IMR-90 (cell line): ENCODE data around the gene S100A2. TPM values are rescaled to one million over a fixed set of nuclear protein-coding genes. Genes with fewer than 3 reads are reported as not detected.

Experiments
- ATAC-seq: fragments of 200-7000 bp; cut with Tn5 transposase; 2 replicates; pipeline ENCODE4 v1.9.1; 2020; ENCODE audit warnings: low read depth, mild to moderate bottlenecking, moderate library complexity
- BruUV-seq: library from RNA; stranded (reverse); fragments of 400-500 nt; replicated peaks from 2 replicates; lab custom pipeline; 2021; lab: Mats Ljungman, UMichigan
- CTCF ChIA-PET: fragments of 300-600 bp; formaldehyde crosslinking; extraction: SDS; loops from one replicate; lab custom pipeline; 2021; ENCODE audit warnings: antibody characterized with exemption; lab: Yijun Ruan, JAX
- POLR2A ChIA-PET: fragments of 300-600 bp; sonication (Branson Sonifier 250); formaldehyde crosslinking; loops from one replicate; lab custom pipeline; 2022; ENCODE audit warnings: antibody characterized with exemption; ENCODE audit not compliant: unreplicated experiment; lab: Charles Lee
- DNase-seq: peaks from one replicate; pipeline ENCODE4 v3.0.0; 2013
- H2AFZ ChIP-seq: replicated peaks from 2 replicates; pipeline ENCODE3; 2013; ENCODE audit warnings: low read length, mild to moderate bottlenecking; ENCODE audit not compliant: poor library complexity
- H2AK5ac ChIP-seq: 2 replicates; pipeline ENCODE4 v1.6.1; 2013; ENCODE audit warnings: low read depth, low read length, inconsistent platforms
- H2AK9ac ChIP-seq: replicated peaks from 2 replicates; pipeline ENCODE3; 2013; ENCODE audit warnings: mild to moderate bottlenecking, low read depth, low read length, moderate library complexity; ENCODE audit not compliant: poor library complexity
- H2BK120ac ChIP-seq: 2 replicates; pipeline ENCODE4 v1.6.1; 2013; ENCODE audit warnings: low read depth, low read length, inconsistent platforms
- H2BK15ac ChIP-seq: 3 replicates; pipeline ENCODE4 v1.6.1; 2013; ENCODE audit warnings: low read depth, low read length, inconsistent platforms
- H2BK20ac ChIP-seq: 2 replicates; pipeline ENCODE4 v1.6.1; 2013; ENCODE audit warnings: low read depth, mild to moderate bottlenecking, inconsistent platforms, low read length, moderate library complexity
- H2BK5ac ChIP-seq: 2 replicates; pipeline ENCODE4 v1.6.1; 2013; ENCODE audit warnings: mild to moderate bottlenecking, low read depth, low read length, inconsistent platforms; ENCODE audit not compliant: poor library complexity, severe bottlenecking
- H3K14ac ChIP-seq: replicated peaks from 2 replicates; pipeline ENCODE4 v1.6.1; 2013; ENCODE audit warnings: low read depth, low read length, inconsistent platforms
- H3K18ac ChIP-seq: 2 replicates; pipeline ENCODE4 v1.6.1; 2013; ENCODE audit warnings: low read depth, low read length, control low read depth
- H3K23ac ChIP-seq: 2 replicates; pipeline ENCODE4 v1.6.1; 2013; ENCODE audit warnings: low read depth, low read length, inconsistent platforms
- H3K27ac ChIP-seq: 2 replicates; pipeline ENCODE4 v1.5.1; 2013; ENCODE audit warnings: mild to moderate bottlenecking, control low read depth, low read length; ENCODE audit not compliant: insufficient read depth
- H3K27me3 ChIP-seq: 2 replicates; pipeline ENCODE4 v1.6.1; 2013; ENCODE audit warnings: low read length; ENCODE audit not compliant: control insufficient read depth, insufficient read depth
- H3K36me3 ChIP-seq: 2 replicates; pipeline ENCODE4 v1.6.1; 2013; ENCODE audit warnings: low read length, mixed read lengths; ENCODE audit not compliant: control insufficient read depth, insufficient read depth
- H3K4ac ChIP-seq: 2 replicates; pipeline ENCODE4 v1.6.1; 2013; ENCODE audit warnings: low read depth, low read length, inconsistent platforms
- H3K4me1 ChIP-seq: 2 replicates; pipeline ENCODE4 v1.6.1; 2013; ENCODE audit warnings: low read length, mixed read lengths; ENCODE audit not compliant: control insufficient read depth, insufficient read depth
- H3K4me2 ChIP-seq: 2 replicates; pipeline ENCODE4 v1.6.1; 2013; ENCODE audit warnings: low read depth, mild to moderate bottlenecking, control low read depth, low read length, moderate library complexity
- H3K4me3 ChIP-seq: 2 replicates; pipeline ENCODE4 v1.5.1; 2013; ENCODE audit warnings: low read depth, mild to moderate bottlenecking, control low read depth, low read length, moderate library complexity; ENCODE audit not compliant: insufficient read depth
- H3K56ac ChIP-seq: 2 replicates; pipeline ENCODE4 v1.6.1; 2013; ENCODE audit warnings: low read length, inconsistent platforms; ENCODE audit not compliant: insufficient read depth; ENCODE audit errors: extremely low read depth
- H3K79me1 ChIP-seq, 2 experiments: 2 replicates each; pipeline ENCODE4 v1.6.1; 2013; ENCODE audit warnings: low read length in 2 of 2, inconsistent platforms in 1 of 2, low read depth in 1 of 2
- H3K9ac ChIP-seq: 2 replicates; pipeline ENCODE4 v1.6.1; 2013; ENCODE audit warnings: low read depth, low read length, control low read depth
- H3K9me1 ChIP-seq: 2 replicates; pipeline ENCODE4 v1.6.1; 2013; ENCODE audit warnings: low read length, inconsistent platforms; ENCODE audit not compliant: insufficient read depth
- H3K9me3 ChIP-seq: 2 replicates; pipeline ENCODE4 v1.6.1; 2013; ENCODE audit warnings: low read length; ENCODE audit not compliant: control insufficient read depth, insufficient read depth
- H4K20me1 ChIP-seq: 2 replicates; pipeline ENCODE4 v1.6.1; 2013; ENCODE audit warnings: low read length, inconsistent platforms; ENCODE audit not compliant: insufficient read depth
- H4K5ac ChIP-seq: 2 replicates; pipeline ENCODE4 v1.6.1; 2013; ENCODE audit warnings: mild to moderate bottlenecking, low read depth, low read length, control low read depth
- H4K8ac ChIP-seq, 2 experiments: 2 replicates each; pipeline ENCODE4 v1.6.1; 2013; ENCODE audit warnings: low read depth in 2 of 2, low read length in 2 of 2, control low read depth in 1 of 2, inconsistent platforms in 1 of 2
- H4K91ac ChIP-seq: 2 replicates; pipeline ENCODE4 v1.6.1; 2013; ENCODE audit warnings: low read depth, low read length, inconsistent platforms; ENCODE audit not compliant: insufficient read depth
- BHLHE40 ChIP-seq: fragments of 150-350 bp; IDR thresholded peaks from 2 replicates; pipeline ENCODE4 v1.6.1; 2016; ENCODE audit warnings: mild to moderate bottlenecking, low read depth, low read length
- CEBPB ChIP-seq: IDR thresholded peaks from 2 replicates; pipeline ENCODE4 v1.6.1; 2012; ENCODE audit warnings: low read depth, low read length, improper control_type of control experiment
- CHD1 ChIP-seq: IDR thresholded peaks from 2 replicates; pipeline ENCODE4 v1.6.1; 2012; ENCODE audit warnings: low read depth, low read length, improper control_type of control experiment
- CTCF ChIP-seq: conservative IDR thresholded peaks from 2 replicates; pipeline ENCODE4 v1.5.1; 2012; ENCODE audit warnings: mild to moderate bottlenecking, low read depth, low read length, improper control_type of control experiment
- FOS ChIP-seq: fragments of 150-350 bp; IDR thresholded peaks from 2 replicates; pipeline ENCODE4 v1.6.1; 2016; ENCODE audit warnings: low read depth, low read length
- MAFK ChIP-seq: IDR thresholded peaks from 2 replicates; pipeline ENCODE4 v1.6.1; 2012; ENCODE audit warnings: low read depth, low read length, improper control_type of control experiment
- MAZ ChIP-seq: IDR thresholded peaks from 2 replicates; pipeline ENCODE4 v1.6.1; 2012; ENCODE audit warnings: low read depth, mild to moderate bottlenecking, low read length, improper control_type of control experiment, moderate library complexity, borderline replicate concordance
- MXI1 ChIP-seq: IDR thresholded peaks from 2 replicates; pipeline ENCODE4 v1.6.1; 2012; ENCODE audit warnings: low read depth, mild to moderate bottlenecking, low read length, moderate library complexity, borderline replicate concordance
- NFE2L2 ChIP-seq: fragments of 150-350 bp; IDR thresholded peaks from 2 replicates; pipeline ENCODE4 v1.6.1; 2016; ENCODE audit warnings: low read depth, mild to moderate bottlenecking, low read length
- POLR2A ChIP-seq: IDR thresholded peaks from 2 replicates; pipeline ENCODE4 v1.6.1; 2012; ENCODE audit warnings: mild to moderate bottlenecking, low read depth, low read length
- RCOR1 ChIP-seq: IDR thresholded peaks from 2 replicates; pipeline ENCODE4 v1.6.1; 2012; ENCODE audit warnings: mild to moderate bottlenecking, low read length, improper control_type of control experiment; ENCODE audit not compliant: insufficient replicate concordance
- RFX5 ChIP-seq: IDR thresholded peaks from 2 replicates; pipeline ENCODE4 v1.8.0; 2012; ENCODE audit warnings: low read depth, mild to moderate bottlenecking, low read length, moderate library complexity
- SMC3 ChIP-seq: fragments of 150-350 bp; IDR thresholded peaks from 2 replicates; pipeline ENCODE4 v1.6.1; 2016; ENCODE audit warnings: low read depth, mild to moderate bottlenecking, antibody characterized with exemption, low read length, moderate library complexity
- USF2 ChIP-seq: fragments of 150-350 bp; IDR thresholded peaks from 2 replicates; pipeline ENCODE4 v1.6.1; 2017; ENCODE audit warnings: mild to moderate bottlenecking, antibody characterized with exemption, low read length, low read depth
- WGBS, 2 experiments: methylation state at CpG; one replicate each; pipeline versions ENCODE4 v1.1.5 to v1.1.7; 2013; ENCODE audit warnings: missing lambda C conversion rate in 2 of 2; ENCODE audit not compliant: insufficient read length in 1 of 2; ENCODE audit errors: extremely low coverage in 2 of 2; 5-methylcytosine and 5-hydroxymethylcytosine counted together
- dilution Hi-C: fragments of 300-500 bp; cut with HindIII; formaldehyde crosslinking; loops from one replicate; pipeline ENCODE4 v1.14.3; 2018; ENCODE audit warnings: low sequenced_read_pairs; ENCODE audit not compliant: unreplicated experiment
- in situ Hi-C: fragments of 300-500 bp; cut with MboI; formaldehyde crosslinking; loops from 3 replicates; pipeline ENCODE4 v1.14.3; 2019; ENCODE audit warnings: low sequenced_read_pairs, inconsistent platforms, mixed read lengths
- intact Hi-C: fragments of 100-400 bp; cut with micrococcal nuclease; formaldehyde crosslinking; loops from 2 replicates; pipeline ENCODE4 v1.10.0; 2022
- polyA plus RNA-seq, 3 experiments: library from polyadenylated mRNA; depleted of rRNA; stranded (reverse); fragments of >200 nt; gene quantifications; 2 replicates each; pipeline ENCODE4 v1.2.3, GENCODE V29; 2012; ENCODE audit warnings: low replicate concordance in 1 of 3
- total RNA-seq: library from RNA; depleted of rRNA; stranded (reverse); fragments of >200 nt; gene quantifications from 2 replicates; pipeline ENCODE4 v1.2.3, GENCODE V29; 2012

Gene S100A2
- total and polyA plus RNA-seq, 2 of the 4 experiments (the other 2 are of a cell fraction) = 3.6 to 7.9 TPM

- H2AFZ ChIP-seq = peak overlapping the region; percentile 78
- H2AK9ac ChIP-seq = peak overlapping the region; percentile 97
- H3K27me3 ChIP-seq = no peaks in the 10 kb centered on the region
- ChIA-PET POLR2A (interaction anchor here (0.5 to 1.3 kb wide), 3 partner anchors 19 to 39 kb away, joined by 3 to 5 read pairs (median 5); partner anchors contain the start of gene S100A13), CTCF (interaction anchor here (1.2 kb wide), 1 partner anchor 98 kb away, joined by 3 read pairs; no protein-coding TSS in a partner anchor)
- H4K5ac ChIP-seq = peak overlapping the region; percentile 91
- TF ChIP-seq MXI1 (no peak), USF2 (no peak), NFE2L2 (no peak), BHLHE40 (peak; percentile 55), SMC3 (no peak), MAFK (no peak), CHD1 (no peak), RFX5 (no peak), RCOR1 (peak; percentile 11), CEBPB (no peak), FOS (peak; percentile 79), CTCF (no peak), POLR2A (peak; percentile 77), MAZ (peak; percentile 66)
- peak overlapping the region; percentile 80 for H3K9ac ChIP-seq
- WGBS, 2 experiments = 22% methylated on average over 10 of the region's 19 CpGs; no CpG with 5 or more reads in 1 of the 2 experiments
- peak overlapping the region; percentile 43 for H3K4me3 ChIP-seq
- H3K4ac ChIP-seq = peak overlapping the region; percentile 92
- peak overlapping the region; percentile 92 for H3K4me2 ChIP-seq
- H2BK20ac ChIP-seq = peak overlapping the region; percentile 69; the same call in 1 of the 2 replicates
- H3K36me3 ChIP-seq = peaks cover 22% of the 10 kb centered on the region
- ATAC-seq (peak; percentile 65), DNase-seq (peak; percentile 95)
- dilution Hi-C loops (no loop called here), in situ Hi-C loops (no loop called here), intact Hi-C loops (no loop called here)
- peak overlapping the region; percentile 86 for H3K14ac ChIP-seq
- H4K91ac ChIP-seq = peak overlapping the region; percentile 81
- peak overlapping the region; percentile 35 for H3K18ac ChIP-seq
- peak overlapping the region; percentile 26 to 90 for H4K8ac ChIP-seq
- H3K56ac ChIP-seq = peak overlapping the region; percentile 74
- H3K27ac ChIP-seq = peak overlapping the region; percentile 85
- peak overlapping the region; percentile 97 for H2AK5ac ChIP-seq
- H4K20me1 ChIP-seq = peaks cover 11% of the 10 kb centered on the region; the same call in 1 of the 2 replicates
- no TSS peak for BruUV-seq
- H2BK5ac ChIP-seq = peak overlapping the region; percentile 91
- peak overlapping the region; percentile 53; the same call in 1 of the 3 replicates for H2BK15ac ChIP-seq
- no peaks in the 10 kb centered on the region for H3K9me3 ChIP-seq
- H3K79me1 ChIP-seq = peaks cover 15 to 67% of the 10 kb centered on the region in 2 experiments
- H2BK120ac ChIP-seq = peak overlapping the region; percentile 72
- peaks cover 17% of the 10 kb centered on the region for H3K9me1 ChIP-seq
- peak overlapping the region; percentile 78 for H3K23ac ChIP-seq
- peaks cover 42% of the 10 kb centered on the region for H3K4me1 ChIP-seq
These were observed 43.3 kb upstream of the S100A2 start for GRCh38 chr1:153608742-153609584.
